ENCODE data around the gene GLRX5.

The GLRX5 gene

DNA sequence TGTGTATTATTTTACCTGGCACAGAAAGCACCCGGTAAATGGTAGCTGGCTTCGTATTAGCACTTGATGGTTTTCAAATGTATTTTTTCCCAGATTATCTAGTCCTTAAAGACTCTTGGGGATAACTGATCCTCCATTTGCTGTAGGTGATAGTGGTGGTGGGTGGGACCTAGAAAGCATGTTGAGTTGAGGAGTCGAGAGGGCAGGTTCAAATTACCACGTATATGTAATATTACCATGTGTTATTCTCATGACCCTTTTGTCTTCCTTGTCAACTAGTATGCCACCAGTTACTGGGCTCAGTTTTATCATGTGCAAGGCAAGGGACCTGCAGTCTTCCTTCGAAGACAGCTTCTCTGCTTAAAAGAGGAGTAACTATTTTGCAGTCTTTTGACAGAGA is 1.8 kb downstream of the GLRX5 start:
- Histone ChIP-seq H3K4me2 (peak overlapping the region; percentile 76), H2AFZ (ENCODE audit: low read depth) (no peak overlapping the region), H3K27ac (no peak overlapping the region; the same call in 1 of the 2 replicates), H3K27me3 (ENCODE audit: insufficient read depth, low read depth) (no peaks in the 10 kb centered on the region), H3K36me3 (ENCODE audit: insufficient read depth) (no peaks in the 10 kb centered on the region), H3K4me1 (ENCODE audit: low read depth, poor library complexity, severe bottlenecking) (peaks cover 21% of the 10 kb centered on the region), H3K4me3 (IDR thresholded peaks at IDR 0.05; ENCODE audit: insufficient read depth, low read depth, low read length) (no peak overlapping the region), H3K9ac (no peak overlapping the region; the same call in 1 of the 2 replicates), H3K79me2 (ENCODE audit: insufficient read depth, low read depth) (peaks cover 86% of the 10 kb centered on the region), H4K20me1 (ENCODE audit: insufficient read depth) (no peaks in the 10 kb centered on the region)
- TF ChIP-seq, protein P1, sequence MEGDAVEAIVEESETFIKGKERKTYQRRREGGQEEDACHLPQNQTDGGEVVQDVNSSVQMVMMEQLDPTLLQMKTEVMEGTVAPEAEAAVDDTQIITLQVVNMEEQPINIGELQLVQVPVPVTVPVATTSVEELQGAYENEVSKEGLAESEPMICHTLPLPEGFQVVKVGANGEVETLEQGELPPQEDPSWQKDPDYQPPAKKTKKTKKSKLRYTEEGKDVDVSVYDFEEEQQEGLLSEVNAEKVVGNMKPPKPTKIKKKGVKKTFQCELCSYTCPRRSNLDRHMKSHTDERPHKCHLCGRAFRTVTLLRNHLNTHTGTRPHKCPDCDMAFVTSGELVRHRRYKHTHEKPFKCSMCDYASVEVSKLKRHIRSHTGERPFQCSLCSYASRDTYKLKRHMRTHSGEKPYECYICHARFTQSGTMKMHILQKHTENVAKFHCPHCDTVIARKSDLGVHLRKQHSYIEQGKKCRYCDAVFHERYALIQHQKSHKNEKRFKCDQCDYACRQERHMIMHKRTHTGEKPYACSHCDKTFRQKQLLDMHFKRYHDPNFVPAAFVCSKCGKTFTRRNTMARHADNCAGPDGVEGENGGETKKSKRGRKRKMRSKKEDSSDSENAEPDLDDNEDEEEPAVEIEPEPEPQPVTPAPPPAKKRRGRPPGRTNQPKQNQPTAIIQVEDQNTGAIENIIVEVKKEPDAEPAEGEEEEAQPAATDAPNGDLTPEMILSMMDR (conservative IDR thresholded peaks at IDR 0.05; ENCODE audit: low read depth, low read length) = no peak

DNA sequence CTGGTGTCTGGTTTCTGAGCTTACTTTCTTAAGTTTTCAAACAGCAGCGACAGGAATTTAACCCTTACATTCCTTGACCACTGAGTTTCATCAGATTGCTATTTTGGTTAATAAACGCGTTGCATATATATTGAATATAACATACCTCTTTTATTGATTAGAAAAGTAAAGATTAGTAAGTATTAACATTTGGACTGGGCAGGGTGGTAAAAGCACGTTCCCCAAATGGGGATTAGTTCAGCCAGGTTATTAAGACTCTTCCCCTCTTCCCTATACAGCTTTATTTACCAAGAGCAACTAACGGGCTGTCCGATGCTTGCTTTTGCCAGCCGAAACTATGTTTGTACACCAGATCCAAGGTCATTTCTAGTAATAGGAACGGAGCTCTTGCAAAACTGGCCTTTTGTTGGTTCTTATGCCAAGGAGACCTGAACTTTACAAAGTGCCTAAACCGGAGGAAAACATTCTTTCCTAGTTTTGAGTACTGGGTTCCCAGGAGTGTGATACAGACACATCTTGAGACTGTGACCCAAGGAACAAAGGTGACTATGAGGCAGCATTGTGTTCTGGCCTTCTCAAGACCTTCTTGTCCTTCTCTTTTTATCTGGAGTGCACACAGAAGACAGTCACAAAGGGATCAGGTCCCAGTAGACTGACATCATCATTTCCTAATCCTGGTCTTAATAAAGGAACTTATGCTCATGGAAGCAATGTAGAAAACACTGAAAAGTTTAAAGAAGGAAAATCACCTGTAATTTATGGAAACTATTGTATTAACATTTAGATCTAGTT is 2.6 kb downstream of the GLRX5 start:
- Histone ChIP-seq H3K36me3 (ENCODE audit: insufficient read depth) (no peaks in the 10 kb centered on the region), H3K27me3 (ENCODE audit: insufficient read depth, low read depth) (no peaks in the 10 kb centered on the region), H2AFZ (ENCODE audit: low read depth) (no peak overlapping the region), H4K20me1 (ENCODE audit: insufficient read depth) (no peaks in the 10 kb centered on the region), H3K4me3 (IDR thresholded peaks at IDR 0.05; ENCODE audit: insufficient read depth, low read depth, low read length) (no peak overlapping the region), H3K9ac (no peak overlapping the region), H3K79me2 (ENCODE audit: insufficient read depth, low read depth) (peaks cover 81% of the 10 kb centered on the region), H3K27ac (no peak overlapping the region), H3K4me2 (peak overlapping the region; percentile 76; the same call in 1 of the 2 replicates), H3K4me1 (ENCODE audit: low read depth, poor library complexity, severe bottlenecking) (peaks cover 13% of the 10 kb centered on the region)
- TF ChIP-seq, protein P1 (conservative IDR thresholded peaks at IDR 0.05; ENCODE audit: low read depth, low read length) = no peak

DNA sequence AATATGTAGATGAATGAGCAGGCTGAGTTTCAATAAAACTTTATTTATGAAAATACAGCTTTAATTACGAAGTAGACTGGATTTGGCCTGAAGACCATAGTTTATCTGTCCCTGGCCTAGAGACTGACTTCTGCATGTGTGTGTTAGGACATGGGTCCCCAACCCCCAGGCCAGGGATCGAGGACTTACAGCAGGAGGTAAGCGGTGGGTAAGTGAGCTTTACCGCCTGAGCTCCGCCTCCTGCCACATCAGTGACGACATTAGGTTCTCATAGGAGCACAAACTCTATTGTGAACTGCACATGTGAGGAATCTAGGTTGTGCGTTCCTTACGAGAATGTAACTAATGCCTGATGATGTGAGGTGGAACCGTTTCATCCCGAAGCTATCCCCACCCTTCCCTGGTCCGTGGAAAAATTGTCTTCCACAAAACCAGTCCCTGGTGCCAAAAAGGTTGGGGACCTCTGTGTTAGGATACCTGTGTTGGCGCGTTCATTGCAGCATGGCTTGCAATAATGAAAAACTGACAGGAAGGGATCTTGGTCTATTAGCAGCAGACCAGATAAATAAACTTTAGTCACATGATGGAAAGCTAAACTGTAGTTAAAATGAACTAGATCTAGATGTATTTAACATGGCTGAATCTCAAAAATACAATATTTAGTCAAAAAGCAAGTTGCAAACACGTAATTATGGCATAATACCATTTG is 4.1 kb downstream of the GLRX5 start:
- no peak overlapping the region for H2AFZ ChIP-seq (ENCODE audit: low read depth)
- peaks cover 67% of the 10 kb centered on the region for H3K79me2 ChIP-seq (ENCODE audit: insufficient read depth, low read depth)
- TF ChIP-seq, protein P1 (conservative IDR thresholded peaks at IDR 0.05; ENCODE audit: low read depth, low read length) = no peak
- H4K20me1 ChIP-seq (ENCODE audit: insufficient read depth) = no peaks in the 10 kb centered on the region
- H3K9ac ChIP-seq = no peak overlapping the region
- no peaks in the 10 kb centered on the region for H3K27me3 ChIP-seq (ENCODE audit: insufficient read depth, low read depth)
- no peaks in the 10 kb centered on the region for H3K36me3 ChIP-seq (ENCODE audit: insufficient read depth)
- H3K4me2 ChIP-seq = no peak overlapping the region
- no peak overlapping the region for H3K4me3 ChIP-seq (IDR thresholded peaks at IDR 0.05; ENCODE audit: insufficient read depth, low read depth, low read length)
- H3K4me1 ChIP-seq (ENCODE audit: low read depth, poor library complexity, severe bottlenecking) = peaks cover 9% of the 10 kb centered on the region
- H3K27ac ChIP-seq = no peak overlapping the region

DNA sequence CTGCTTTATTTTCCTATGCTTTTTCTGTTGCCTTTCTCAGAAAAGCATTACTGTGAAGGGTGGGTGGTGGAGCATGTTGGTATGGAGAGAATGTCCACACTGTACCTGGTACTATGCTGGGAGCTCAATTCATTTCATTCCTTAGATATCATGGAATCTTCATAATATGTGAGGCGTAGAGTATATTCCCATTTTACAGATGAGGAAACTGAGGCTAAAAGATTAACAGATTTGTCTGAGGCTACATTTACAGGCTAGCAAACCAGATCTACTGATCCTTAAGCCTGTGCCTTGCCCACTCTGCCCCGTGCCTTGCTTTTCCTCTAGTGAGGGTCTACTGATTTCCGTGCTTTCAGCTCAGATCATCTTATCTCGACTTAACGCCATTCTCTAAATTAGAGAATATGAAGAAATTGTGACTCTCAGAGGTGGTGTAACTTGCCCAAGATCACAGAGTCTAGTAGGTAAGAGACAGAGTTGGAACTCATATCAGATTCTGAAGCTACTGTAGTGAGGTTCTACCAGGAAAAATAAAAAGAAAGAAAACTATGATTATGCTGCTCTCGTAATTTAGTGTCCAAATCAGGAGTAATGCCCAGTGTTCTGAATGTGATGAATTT is 5.5 kb downstream of the GLRX5 start:
- Histone ChIP-seq H2AFZ (ENCODE audit: low read depth) (no peak overlapping the region), H3K27ac (no peak overlapping the region), H3K4me3 (IDR thresholded peaks at IDR 0.05; ENCODE audit: insufficient read depth, low read depth, low read length) (no peak overlapping the region), H3K79me2 (ENCODE audit: insufficient read depth, low read depth) (peaks cover 63% of the 10 kb centered on the region), H3K9ac (no peak overlapping the region), H3K4me2 (no peak overlapping the region), H3K27me3 (ENCODE audit: insufficient read depth, low read depth) (no peaks in the 10 kb centered on the region), H4K20me1 (ENCODE audit: insufficient read depth) (no peaks in the 10 kb centered on the region), H3K36me3 (ENCODE audit: insufficient read depth) (no peaks in the 10 kb centered on the region), H3K4me1 (ENCODE audit: low read depth, poor library complexity, severe bottlenecking) (peaks cover 9% of the 10 kb centered on the region)
- TF ChIP-seq, protein P1 (conservative IDR thresholded peaks at IDR 0.05; ENCODE audit: low read depth, low read length) = no peak
